ENCODE measurements around the gene WDR33. TPM values are rescaled to one million over a fixed set of nuclear protein-coding genes. Genes with fewer than 3 reads are reported as not detected.
"Not testable (repeated sequence)": the region's sequence is repeated elsewhere in the genome, so short reads cannot be mapped to it uniquely, and the experiment has no call there.

Gene WDR33
- total and polyA plus RNA-seq, 10 of the 15 experiments (the other 5 are each of a cell fraction or from before 2014, with no cell fraction given): 29.2 to 73.8 (median 45.6) TPM

DNA sequence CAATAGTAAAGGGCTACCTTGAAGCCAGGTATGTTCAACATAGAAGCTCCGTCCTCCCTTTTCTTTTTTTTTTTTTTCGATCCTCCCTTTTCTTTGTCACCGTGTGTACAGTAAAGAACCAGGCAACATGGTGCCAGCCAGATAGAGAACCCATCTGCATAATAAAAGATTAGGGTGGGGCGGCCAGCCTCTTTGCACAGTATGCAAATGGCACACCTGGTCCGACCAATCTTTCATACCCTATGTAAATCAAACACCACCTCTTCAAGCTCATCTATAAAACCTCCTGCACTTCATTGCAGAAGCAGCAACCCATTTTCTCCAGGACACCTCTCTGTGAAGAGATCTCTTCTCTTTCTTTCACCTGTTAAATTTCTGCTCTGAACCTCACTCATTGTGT lies 7.3 kb upstream of the WDR33 start (continued):
- TF ChIP-seq, protein P1, sequence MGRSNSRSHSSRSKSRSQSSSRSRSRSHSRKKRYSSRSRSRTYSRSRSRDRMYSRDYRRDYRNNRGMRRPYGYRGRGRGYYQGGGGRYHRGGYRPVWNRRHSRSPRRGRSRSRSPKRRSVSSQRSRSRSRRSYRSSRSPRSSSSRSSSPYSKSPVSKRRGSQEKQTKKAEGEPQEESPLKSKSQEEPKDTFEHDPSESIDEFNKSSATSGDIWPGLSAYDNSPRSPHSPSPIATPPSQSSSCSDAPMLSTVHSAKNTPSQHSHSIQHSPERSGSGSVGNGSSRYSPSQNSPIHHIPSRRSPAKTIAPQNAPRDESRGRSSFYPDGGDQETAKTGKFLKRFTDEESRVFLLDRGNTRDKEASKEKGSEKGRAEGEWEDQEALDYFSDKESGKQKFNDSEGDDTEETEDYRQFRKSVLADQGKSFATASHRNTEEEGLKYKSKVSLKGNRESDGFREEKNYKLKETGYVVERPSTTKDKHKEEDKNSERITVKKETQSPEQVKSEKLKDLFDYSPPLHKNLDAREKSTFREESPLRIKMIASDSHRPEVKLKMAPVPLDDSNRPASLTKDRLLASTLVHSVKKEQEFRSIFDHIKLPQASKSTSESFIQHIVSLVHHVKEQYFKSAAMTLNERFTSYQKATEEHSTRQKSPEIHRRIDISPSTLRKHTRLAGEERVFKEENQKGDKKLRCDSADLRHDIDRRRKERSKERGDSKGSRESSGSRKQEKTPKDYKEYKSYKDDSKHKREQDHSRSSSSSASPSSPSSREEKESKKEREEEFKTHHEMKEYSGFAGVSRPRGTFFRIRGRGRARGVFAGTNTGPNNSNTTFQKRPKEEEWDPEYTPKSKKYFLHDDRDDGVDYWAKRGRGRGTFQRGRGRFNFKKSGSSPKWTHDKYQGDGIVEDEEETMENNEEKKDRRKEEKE (IDR thresholded peaks at IDR 0.05): no peak

DNA sequence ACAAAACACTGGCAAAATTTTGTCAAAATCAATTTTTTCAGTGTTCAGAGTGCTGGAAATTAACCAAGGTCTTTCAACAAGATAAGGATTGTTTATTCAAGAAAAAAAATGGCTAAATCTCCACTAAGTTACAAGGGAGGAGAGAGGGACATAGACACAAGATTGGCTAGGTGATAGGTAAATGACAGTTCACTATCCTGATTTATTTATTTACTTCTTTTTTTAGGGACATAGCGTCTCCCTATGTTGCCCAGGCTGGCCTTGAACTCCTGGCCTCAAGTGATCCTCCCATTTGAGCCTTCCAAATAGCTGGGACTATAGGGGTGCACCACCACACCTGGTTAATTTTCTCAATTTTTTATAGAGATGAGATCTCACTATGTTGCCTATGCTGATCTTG lies 3.7 kb upstream of the WDR33 start:
- Histone ChIP-seq H3K4me2 (ENCODE audit: control insufficient read depth, insufficient read depth) (no peak overlapping the region), H3K79me2 (ENCODE audit: control insufficient read depth, insufficient read depth, low read length) (peaks cover 15% of the 10 kb centered on the region), H3K4me3 (no peak overlapping the region), H3K9me3 (replicated peaks; ENCODE audit: control insufficient read depth, insufficient read depth, low read length) (peaks cover 4% of the 10 kb centered on the region; the same call in 1 of the 3 replicates), H3K4me1 (ENCODE audit: control insufficient read depth, insufficient read depth, low read length) (peaks cover 6% of the 10 kb centered on the region), H2AFZ (ENCODE audit: control insufficient read depth, low read depth, low read length) (no peak overlapping the region), H3K27ac (ENCODE audit: control insufficient read depth, insufficient read depth) (no peak overlapping the region), H3K9ac (ENCODE audit: control insufficient read depth, insufficient read depth, low read length) (no peak overlapping the region), H3K27me3 (replicated peaks in 1 of 2; ENCODE audit: control insufficient read depth in 2 of 2, insufficient read depth in 2 of 2, low read length in 1 of 2) (no peaks in the 10 kb centered on the region; a peak in 1 of 4 replicates), H4K20me1 (ENCODE audit: control insufficient read depth, insufficient read depth) (no peaks in the 10 kb centered on the region), H3K36me3 (ENCODE audit: control insufficient read depth in 2 of 2, insufficient read depth in 2 of 2, low read length in 1 of 2) (no peaks in the 10 kb centered on the region)
- in situ Hi-C loops (cut with MboI) (no loop called here), intact Hi-C loops (cut with micrococcal nuclease; ENCODE audit: unreplicated experiment) (loop anchor here (5.0 kb wide), 1 partner anchor 43 kb away; the partner anchor contains the start of gene POLR2D)
- 88% methylated on average over 1 of the region's 1 CpG for WGBS (ENCODE audit: insufficient coverage, insufficient replicate concordance, low lambda C conversion rate, missing lambda C conversion rate)
- ChIA-PET CTCF (no interaction called here), POLR2A (interaction anchor here (1.3 kb wide), 1 partner anchor 9 kb away, joined by 4 read pairs; no protein-coding TSS in a partner anchor), RAD21 (ENCODE audit: unreplicated experiment) (no interaction called here), SMC1A (ENCODE audit: uncharacterized antibody, unreplicated experiment) (no interaction called here)
- ATAC-seq (no peak), DNase-seq (ENCODE audit: low read depth, low spot score) (no peak), FAIRE-seq (no peak)
- no peak for TF ChIP-seq RELA (IDR thresholded peaks at IDR 0.05; ENCODE audit: borderline replicate concordance, partially characterized antibody)
- TF ChIP-seq, protein P2, sequence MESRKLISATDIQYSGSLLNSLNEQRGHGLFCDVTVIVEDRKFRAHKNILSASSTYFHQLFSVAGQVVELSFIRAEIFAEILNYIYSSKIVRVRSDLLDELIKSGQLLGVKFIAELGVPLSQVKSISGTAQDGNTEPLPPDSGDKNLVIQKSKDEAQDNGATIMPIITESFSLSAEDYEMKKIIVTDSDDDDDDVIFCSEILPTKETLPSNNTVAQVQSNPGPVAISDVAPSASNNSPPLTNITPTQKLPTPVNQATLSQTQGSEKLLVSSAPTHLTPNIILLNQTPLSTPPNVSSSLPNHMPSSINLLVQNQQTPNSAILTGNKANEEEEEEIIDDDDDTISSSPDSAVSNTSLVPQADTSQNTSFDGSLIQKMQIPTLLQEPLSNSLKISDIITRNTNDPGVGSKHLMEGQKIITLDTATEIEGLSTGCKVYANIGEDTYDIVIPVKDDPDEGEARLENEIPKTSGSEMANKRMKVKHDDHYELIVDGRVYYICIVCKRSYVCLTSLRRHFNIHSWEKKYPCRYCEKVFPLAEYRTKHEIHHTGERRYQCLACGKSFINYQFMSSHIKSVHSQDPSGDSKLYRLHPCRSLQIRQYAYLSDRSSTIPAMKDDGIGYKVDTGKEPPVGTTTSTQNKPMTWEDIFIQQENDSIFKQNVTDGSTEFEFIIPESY (IDR thresholded peaks at IDR 0.05): no peak
- TF ChIP-seq CBFB (IDR thresholded peaks at IDR 0.05; ENCODE audit: low read depth): no peak
- no peak for TF ChIP-seq SUPT20H (IDR thresholded peaks at IDR 0.05; ENCODE audit: borderline replicate concordance, control insufficient read depth, low read depth, low read length)
- TF ChIP-seq CBX3 (IDR thresholded peaks at IDR 0.05; ENCODE audit: borderline replicate concordance, low read depth): no peak
- no TSS peak for BruUV-seq (replicated peaks)

DNA sequence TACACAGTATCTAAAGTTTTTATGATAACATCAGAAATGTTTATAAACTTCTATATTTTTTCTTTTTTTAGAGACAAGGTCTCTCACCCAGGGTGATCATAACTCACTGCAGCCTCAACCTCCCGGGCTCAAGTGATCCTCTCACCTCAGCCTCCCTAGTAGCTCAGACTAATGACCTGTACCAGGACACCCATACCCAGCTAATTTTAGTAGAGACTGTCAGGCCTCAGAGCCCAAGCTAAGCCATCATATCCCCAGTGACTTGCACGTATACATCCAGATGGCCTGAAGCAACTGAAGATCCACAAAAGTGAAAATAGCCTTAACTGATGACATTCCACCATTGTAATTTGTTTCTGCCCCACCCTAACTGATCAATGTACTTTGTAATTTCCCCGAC lies 1.5 kb upstream of the WDR33 start:
- H3K4me2 ChIP-seq (ENCODE audit: control insufficient read depth, insufficient read depth); H3K9ac ChIP-seq (ENCODE audit: control insufficient read depth, insufficient read depth, low read length); H2AFZ ChIP-seq (ENCODE audit: control insufficient read depth, low read depth, low read length); H3K27ac ChIP-seq (ENCODE audit: control insufficient read depth, insufficient read depth); H3K4me1 ChIP-seq (ENCODE audit: control insufficient read depth, insufficient read depth, low read length); in situ Hi-C loops (cut with MboI); H3K36me3 ChIP-seq (ENCODE audit: control insufficient read depth in 2 of 2, insufficient read depth in 2 of 2, low read length in 1 of 2); ATAC-seq; FAIRE-seq; H3K4me3 ChIP-seq; H3K27me3 ChIP-seq (replicated peaks in 1 of 2; ENCODE audit: control insufficient read depth in 2 of 2, insufficient read depth in 2 of 2, low read length in 1 of 2); DNase-seq (ENCODE audit: low read depth, low spot score); H4K20me1 ChIP-seq (ENCODE audit: control insufficient read depth, insufficient read depth); H3K9me3 ChIP-seq (replicated peaks; ENCODE audit: control insufficient read depth, insufficient read depth, low read length); BruUV-seq (replicated peaks): not testable (repeated sequence)
- intact Hi-C loops (cut with micrococcal nuclease; ENCODE audit: unreplicated experiment): loop anchor here (5.0 kb wide), 1 partner anchor 45 kb away; the partner anchor contains the start of gene POLR2D
- 50% methylated on average over 3 of the region's 3 CpGs for WGBS (ENCODE audit: insufficient coverage, insufficient replicate concordance, low lambda C conversion rate, missing lambda C conversion rate)
- POLR2A ChIA-PET: interaction anchor here (0.9 to 2.4 kb wide), 2 partner anchors 17 to 50 kb away, joined by 3 to 15 read pairs; no protein-coding TSS in a partner anchor
- peaks cover 35% of the 10 kb centered on the region for H3K79me2 ChIP-seq (ENCODE audit: control insufficient read depth, insufficient read depth, low read length)
- RAD21 ChIA-PET (ENCODE audit: unreplicated experiment): interaction anchor here (1.2 to 3.5 kb wide), 3 partner anchors 17 to 221 kb away, joined by 3 to 20 read pairs (median 15); no protein-coding TSS in a partner anchor
- SMC1A ChIA-PET (ENCODE audit: uncharacterized antibody, unreplicated experiment): interaction anchor here (1.5 to 2.1 kb wide), 3 partner anchors 10 to 110 kb away, joined by 5 to 17 read pairs (median 7); no protein-coding TSS in a partner anchor
- CTCF ChIA-PET: interaction anchor here (1.2 to 2.3 kb wide), 3 partner anchors 17 to 162 kb away, joined by 3 to 12 read pairs (median 5); no protein-coding TSS in a partner anchor
